Measurements from ENCODE around the gene BCAS3.

- no peak for TF ChIP-seq CTCF (conservative IDR thresholded peaks at IDR 0.05; ENCODE audit: low read length)
- TF ChIP-seq EZH2phosphoT487 (IDR thresholded peaks at IDR 0.05; ENCODE audit: borderline replicate concordance, low read depth, low read length) = no peak
These were observed 537.1 kb downstream of the BCAS3 start for GRCh38 chr17:61214753-61215152.
